Colonic mucosa (tissue), 4 donors: ENCODE measurements around the gene MTAP. TPM values are rescaled to one million over a fixed set of nuclear protein-coding genes. Genes with fewer than 3 reads are reported as not detected.

Source experiments
- DNase-seq: peaks from one replicate; pipeline ENCODE4 v3.0.0-alpha.2; 2020
- H3K27ac ChIP-seq: fragments of 200-600 bp; one replicate; pipeline ENCODE4 v1.8.0; 2021
- H3K27me3 ChIP-seq: fragments of 200-600 bp; one replicate; pipeline ENCODE4 v1.8.0; 2021
- H3K36me3 ChIP-seq: fragments of 200-600 bp; one replicate; pipeline ENCODE4 v1.8.0; 2021
- H3K4me1 ChIP-seq: fragments of 200-600 bp; one replicate; pipeline ENCODE4 v1.8.0; 2021; ENCODE audit warnings: mild to moderate bottlenecking
- H3K4me3 ChIP-seq: fragments of 200-600 bp; one replicate; pipeline ENCODE4 v1.8.0; 2021
- H3K9ac ChIP-seq, 2 donors: one replicate each; pipeline ENCODE4 v1.7.0; 2013; ENCODE audit warnings: control low read depth in 2 of 2, low read depth in 2 of 2, low read length in 2 of 2
- H3K9me3 ChIP-seq: fragments of 200-600 bp; one replicate; pipeline ENCODE4 v1.8.0; 2021
- CTCF ChIP-seq: fragments of 200-600 bp; IDR thresholded peaks from one replicate; pipeline ENCODE4 v1.8.0; 2022; ENCODE audit warnings: antibody characterized with exemption, mild to moderate bottlenecking
- intact Hi-C: fragments of 100-400 bp; cut with DNase I; formaldehyde crosslinking; loops from one replicate; pipeline ENCODE4 v1.14.1; 2022
- total RNA-seq, 2 donors: library from RNA; stranded (reverse); fragmentation: NEBNext Ultra II Directional in 1 of 2; extraction: Animal tissue kit (Norgen Biotek cat#: 25700) in 1 of 2; gene quantifications; one replicate each; pipeline ENCODE4 v1.2.1, GENCODE V29; 2021
- donor health status: healthy.
- donor health status: DM: no; HTN: no; CAD: no.
- donor health status: DM: no; HTN: no; CAD: no.

MTAP gene
- total RNA-seq, 2 donors from 2014 or later, result 22.0 to 24.4 TPM

- Histone ChIP-seq H3K27ac (no peak overlapping the region), H3K4me3 (no peak overlapping the region), H3K9ac (no peak overlapping the region), H3K27me3 (no peaks in the 10 kb centered on the region), H3K9me3 (no peaks in the 10 kb centered on the region), H3K4me1 (no peaks in the 10 kb centered on the region), H3K36me3 (no peaks in the 10 kb centered on the region)
- DNase-seq, result no peak
- no peak for TF ChIP-seq CTCF
- intact Hi-C loops, result no loop called here
These were observed 81.2 kb downstream of the MTAP start for GRCh38 chr9:21883642-21884041.

GRCh38 chr9:21889673-21890072 is 87.2 kb downstream of the MTAP start:
- Histone ChIP-seq H3K27ac (no peak overlapping the region), H3K4me3 (no peak overlapping the region), H3K9me3 (no peaks in the 10 kb centered on the region), H3K9ac (no peak overlapping the region), H3K4me1 (no peaks in the 10 kb centered on the region), H3K27me3 (no peaks in the 10 kb centered on the region), H3K36me3 (no peaks in the 10 kb centered on the region)
- TF ChIP-seq CTCF, result no peak
- intact Hi-C loops, result no loop called here
- no peak for DNase-seq

GRCh38 chr9:21890696-21891095 is 88.3 kb downstream of the MTAP start:
- TF ChIP-seq CTCF, result no peak
- intact Hi-C loops, result no loop called here
- H3K36me3 ChIP-seq, result no peaks in the 10 kb centered on the region
- no peak overlapping the region for H3K4me3 ChIP-seq
- no peak overlapping the region for H3K9ac ChIP-seq
- no peaks in the 10 kb centered on the region for H3K27me3 ChIP-seq
- no peak overlapping the region for H3K27ac ChIP-seq
- H3K4me1 ChIP-seq, result no peaks in the 10 kb centered on the region
- no peaks in the 10 kb centered on the region for H3K9me3 ChIP-seq
- DNase-seq, result no peak

- H3K4me3 ChIP-seq, result no peak overlapping the region
- no peak overlapping the region for H3K27ac ChIP-seq
- H3K4me1 ChIP-seq, result no peaks in the 10 kb centered on the region
- H3K36me3 ChIP-seq, result no peaks in the 10 kb centered on the region
- intact Hi-C loops, result no loop called here
- H3K27me3 ChIP-seq, result no peaks in the 10 kb centered on the region
- no peak for DNase-seq
- H3K9ac ChIP-seq, result no peak overlapping the region
- H3K9me3 ChIP-seq, result no peaks in the 10 kb centered on the region
- TF ChIP-seq CTCF, result no peak
These were observed 99.1 kb downstream of the MTAP start for GRCh38 chr9:21901546-21901945.

- intact Hi-C loops, result no loop called here
- H3K4me3 ChIP-seq, result no peak overlapping the region
- H3K4me1 ChIP-seq, result no peaks in the 10 kb centered on the region
- TF ChIP-seq CTCF, result no peak
- no peaks in the 10 kb centered on the region for H3K36me3 ChIP-seq
- no peak overlapping the region for H3K9ac ChIP-seq
- no peak for DNase-seq
- no peaks in the 10 kb centered on the region for H3K27me3 ChIP-seq
- no peak overlapping the region for H3K27ac ChIP-seq
- H3K9me3 ChIP-seq, result no peaks in the 10 kb centered on the region
These were observed 99.7 kb downstream of the MTAP start for GRCh38 chr9:21902136-21902535.

GRCh38 chr9:21903380-21903965 is 101.0 kb downstream of the MTAP start:
- Histone ChIP-seq H3K27me3 (no peaks in the 10 kb centered on the region), H3K36me3 (no peaks in the 10 kb centered on the region), H3K27ac (no peak overlapping the region), H3K9ac (no peak overlapping the region), H3K9me3 (no peaks in the 10 kb centered on the region), H3K4me3 (no peak overlapping the region), H3K4me1 (no peaks in the 10 kb centered on the region)
- DNase-seq, result no peak
- no peak for TF ChIP-seq CTCF
- intact Hi-C loops, result no loop called here
